Neural progenitor cell (in vitro differentiated cells): ENCODE data around the gene UPK3A.

Source experiments
- EZH2 ChIP-seq: fragments of 200-600 bp; sonication (generic); IDR thresholded peaks from 2 replicates; pipeline ENCODE4 v1.6.1; 2017; ENCODE audit warnings: antibody characterized with exemption, mild to moderate bottlenecking, moderate library complexity
- TF ChIP-seq, protein P1 (sequence below): fragments of 200-600 bp; sonication (generic); IDR thresholded peaks from 2 replicates; pipeline ENCODE4 v1.5.1; 2017; ENCODE audit warnings: antibody characterized with exemption, mild to moderate bottlenecking

GRCh38 chr22:45290410-45290936 is 5.7 kb downstream of the UPK3A start:
- TF ChIP-seq, protein P1, sequence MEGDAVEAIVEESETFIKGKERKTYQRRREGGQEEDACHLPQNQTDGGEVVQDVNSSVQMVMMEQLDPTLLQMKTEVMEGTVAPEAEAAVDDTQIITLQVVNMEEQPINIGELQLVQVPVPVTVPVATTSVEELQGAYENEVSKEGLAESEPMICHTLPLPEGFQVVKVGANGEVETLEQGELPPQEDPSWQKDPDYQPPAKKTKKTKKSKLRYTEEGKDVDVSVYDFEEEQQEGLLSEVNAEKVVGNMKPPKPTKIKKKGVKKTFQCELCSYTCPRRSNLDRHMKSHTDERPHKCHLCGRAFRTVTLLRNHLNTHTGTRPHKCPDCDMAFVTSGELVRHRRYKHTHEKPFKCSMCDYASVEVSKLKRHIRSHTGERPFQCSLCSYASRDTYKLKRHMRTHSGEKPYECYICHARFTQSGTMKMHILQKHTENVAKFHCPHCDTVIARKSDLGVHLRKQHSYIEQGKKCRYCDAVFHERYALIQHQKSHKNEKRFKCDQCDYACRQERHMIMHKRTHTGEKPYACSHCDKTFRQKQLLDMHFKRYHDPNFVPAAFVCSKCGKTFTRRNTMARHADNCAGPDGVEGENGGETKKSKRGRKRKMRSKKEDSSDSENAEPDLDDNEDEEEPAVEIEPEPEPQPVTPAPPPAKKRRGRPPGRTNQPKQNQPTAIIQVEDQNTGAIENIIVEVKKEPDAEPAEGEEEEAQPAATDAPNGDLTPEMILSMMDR = no peak
- TF ChIP-seq EZH2 = no peak
